Measurements from ENCODE around the gene RIPPLY2.
"Not testable (repeated sequence)": the region's sequence is repeated elsewhere in the genome, so short reads cannot be mapped to it uniquely, and the experiment has no call there.

DNA sequence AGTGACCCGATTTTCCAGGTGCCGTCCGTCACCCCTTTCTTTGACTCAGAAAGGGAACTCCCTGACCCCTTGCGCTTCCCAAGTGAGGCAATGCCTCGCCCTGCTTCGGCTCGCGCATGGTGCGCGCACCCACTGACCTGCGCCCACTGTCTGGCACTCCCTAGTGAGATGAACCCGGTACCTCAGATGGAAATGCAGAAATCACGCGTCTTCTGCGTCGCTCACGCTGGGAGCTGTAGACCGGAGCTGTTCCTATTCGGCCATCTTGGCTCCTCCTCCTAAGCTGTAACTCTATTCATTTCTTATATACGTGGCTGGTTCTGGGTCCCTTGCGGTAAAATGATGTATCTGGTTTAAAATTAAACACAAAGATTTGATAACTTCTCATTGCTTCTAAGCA, 49.7 kb upstream of the RIPPLY2 start:
- TF ChIP-seq, protein P1, sequence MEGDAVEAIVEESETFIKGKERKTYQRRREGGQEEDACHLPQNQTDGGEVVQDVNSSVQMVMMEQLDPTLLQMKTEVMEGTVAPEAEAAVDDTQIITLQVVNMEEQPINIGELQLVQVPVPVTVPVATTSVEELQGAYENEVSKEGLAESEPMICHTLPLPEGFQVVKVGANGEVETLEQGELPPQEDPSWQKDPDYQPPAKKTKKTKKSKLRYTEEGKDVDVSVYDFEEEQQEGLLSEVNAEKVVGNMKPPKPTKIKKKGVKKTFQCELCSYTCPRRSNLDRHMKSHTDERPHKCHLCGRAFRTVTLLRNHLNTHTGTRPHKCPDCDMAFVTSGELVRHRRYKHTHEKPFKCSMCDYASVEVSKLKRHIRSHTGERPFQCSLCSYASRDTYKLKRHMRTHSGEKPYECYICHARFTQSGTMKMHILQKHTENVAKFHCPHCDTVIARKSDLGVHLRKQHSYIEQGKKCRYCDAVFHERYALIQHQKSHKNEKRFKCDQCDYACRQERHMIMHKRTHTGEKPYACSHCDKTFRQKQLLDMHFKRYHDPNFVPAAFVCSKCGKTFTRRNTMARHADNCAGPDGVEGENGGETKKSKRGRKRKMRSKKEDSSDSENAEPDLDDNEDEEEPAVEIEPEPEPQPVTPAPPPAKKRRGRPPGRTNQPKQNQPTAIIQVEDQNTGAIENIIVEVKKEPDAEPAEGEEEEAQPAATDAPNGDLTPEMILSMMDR (IDR thresholded peaks at IDR 0.05) = not testable (repeated sequence)
- not testable (repeated sequence) for TF ChIP-seq EP300, POLR2A, POLR2AphosphoS5 (IDR thresholded peaks at IDR 0.05)

Data from upper lobe of left lung (tissue), 4 donors.